ENCODE results near the gene PLA2G4C.

PLA2G4C gene

GRCh38 chr19:48060381-48060780 lies 50.2 kb downstream of the PLA2G4C start:
- no peak for DNase-seq (ENCODE audit: low read depth, low spot score)

- DNase-seq (ENCODE audit: low read depth, low spot score): no peak
Observed at GRCh38 chr19:48059331-48059730, 51.3 kb downstream of the PLA2G4C start.

- no peak for DNase-seq (ENCODE audit: low read depth, low spot score)
Observed at GRCh38 chr19:48053856-48054255, 56.8 kb downstream of the PLA2G4C start.

GRCh38 chr19:48053076-48053475 lies 57.5 kb downstream of the PLA2G4C start:
- no peak for DNase-seq (ENCODE audit: low read depth, low spot score)

GRCh38 chr19:48051335-48052033 lies 59.1 kb downstream of the PLA2G4C start:
- no peak for DNase-seq (ENCODE audit: low read depth, low spot score)

- no peak for DNase-seq (ENCODE audit: low read depth, low spot score)
Observed at GRCh38 chr19:48044561-48044960, 66.1 kb downstream of the PLA2G4C start.

GRCh38 chr19:48043675-48044258 lies 66.8 kb downstream of the PLA2G4C start, which contains the start of gene CABP5:
Gene CABP5, minus strand, starts transcription at chr19:48044079. Its CDS starts 157 bp downstream, at chr19:48043922.
- DNase-seq (ENCODE audit: low read depth, low spot score): no peak

GRCh38 chr19:48041877-48042580 lies 68.6 kb downstream of the PLA2G4C start:
- no peak for DNase-seq (ENCODE audit: low read depth, low spot score)

GRCh38 chr19:48036765-48037164 lies 73.9 kb downstream of the PLA2G4C start:
- DNase-seq (ENCODE audit: low read depth, low spot score): no peak

GRCh38 chr19:48033604-48034003 lies 77.0 kb downstream of the PLA2G4C start:
- DNase-seq (ENCODE audit: low read depth, low spot score): no peak

- DNase-seq (ENCODE audit: low read depth, low spot score): no peak
Observed at GRCh38 chr19:48030073-48030472, 80.5 kb downstream of the PLA2G4C start.

- DNase-seq (ENCODE audit: low read depth, low spot score): no peak
Observed at GRCh38 chr19:48029431-48029830, 81.2 kb downstream of the PLA2G4C start.

- DNase-seq (ENCODE audit: low read depth, low spot score): no peak
Observed at GRCh38 chr19:48025480-48025879, 85.1 kb downstream of the PLA2G4C start.

- no peak for DNase-seq (ENCODE audit: low read depth, low spot score)
Observed at GRCh38 chr19:48023518-48023917, 87.1 kb downstream of the PLA2G4C start.

GRCh38 chr19:48023011-48023410 lies 87.6 kb downstream of the PLA2G4C start:
- DNase-seq (ENCODE audit: low read depth, low spot score): no peak

GRCh38 chr19:48020686-48021085 lies 89.9 kb downstream of the PLA2G4C start:
- no peak for DNase-seq (ENCODE audit: low read depth, low spot score)

- no peak for DNase-seq (ENCODE audit: low read depth, low spot score)
Observed at GRCh38 chr19:48010932-48011758, 99.5 kb downstream of the PLA2G4C start.

GRCh38 chr19:48006762-48007161 lies 103.9 kb downstream of the PLA2G4C start:
- no peak for DNase-seq (ENCODE audit: low read depth, low spot score)

- no peak for DNase-seq (ENCODE audit: low read depth, low spot score)
Observed at GRCh38 chr19:48004236-48004635, 106.4 kb downstream of the PLA2G4C start.

GRCh38 chr19:48000846-48001245 lies 109.8 kb downstream of the PLA2G4C start:
- DNase-seq (ENCODE audit: low read depth, low spot score): no peak

GRCh38 chr19:47998800-47999199 lies 111.8 kb downstream of the PLA2G4C start:
- no peak for DNase-seq (ENCODE audit: low read depth, low spot score)
